Fibroblast of mammary gland (primary cell): ENCODE results near the gene FRMD3.
A peak's percentile ranks its signal among the peaks of the same experiment; 100 is the strongest.

Experiments
- DNase-seq: peaks from one replicate; pipeline ENCODE4 v3.0.0-alpha.2; 2010; ENCODE audit warnings: low read depth
- H3K4me3 ChIP-seq: 2 replicates; pipeline ENCODE4 v1.5.1; 2011; ENCODE audit warnings: low read depth, mild to moderate bottlenecking, low read length, moderate library complexity; ENCODE audit not compliant: control insufficient read depth
- TF ChIP-seq, protein P1 (sequence below): conservative IDR thresholded peaks from 2 replicates; pipeline ENCODE4 v1.5.1; 2011; ENCODE audit warnings: low read depth, low read length, inconsistent platforms; ENCODE audit not compliant: control insufficient read depth, insufficient read depth

Gene FRMD3

GRCh38 chr9:83323148-83323547, 215.1 kb downstream of the FRMD3 start:
- TF ChIP-seq, protein P1, sequence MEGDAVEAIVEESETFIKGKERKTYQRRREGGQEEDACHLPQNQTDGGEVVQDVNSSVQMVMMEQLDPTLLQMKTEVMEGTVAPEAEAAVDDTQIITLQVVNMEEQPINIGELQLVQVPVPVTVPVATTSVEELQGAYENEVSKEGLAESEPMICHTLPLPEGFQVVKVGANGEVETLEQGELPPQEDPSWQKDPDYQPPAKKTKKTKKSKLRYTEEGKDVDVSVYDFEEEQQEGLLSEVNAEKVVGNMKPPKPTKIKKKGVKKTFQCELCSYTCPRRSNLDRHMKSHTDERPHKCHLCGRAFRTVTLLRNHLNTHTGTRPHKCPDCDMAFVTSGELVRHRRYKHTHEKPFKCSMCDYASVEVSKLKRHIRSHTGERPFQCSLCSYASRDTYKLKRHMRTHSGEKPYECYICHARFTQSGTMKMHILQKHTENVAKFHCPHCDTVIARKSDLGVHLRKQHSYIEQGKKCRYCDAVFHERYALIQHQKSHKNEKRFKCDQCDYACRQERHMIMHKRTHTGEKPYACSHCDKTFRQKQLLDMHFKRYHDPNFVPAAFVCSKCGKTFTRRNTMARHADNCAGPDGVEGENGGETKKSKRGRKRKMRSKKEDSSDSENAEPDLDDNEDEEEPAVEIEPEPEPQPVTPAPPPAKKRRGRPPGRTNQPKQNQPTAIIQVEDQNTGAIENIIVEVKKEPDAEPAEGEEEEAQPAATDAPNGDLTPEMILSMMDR, result no peak
- no peak for DNase-seq

DNA sequence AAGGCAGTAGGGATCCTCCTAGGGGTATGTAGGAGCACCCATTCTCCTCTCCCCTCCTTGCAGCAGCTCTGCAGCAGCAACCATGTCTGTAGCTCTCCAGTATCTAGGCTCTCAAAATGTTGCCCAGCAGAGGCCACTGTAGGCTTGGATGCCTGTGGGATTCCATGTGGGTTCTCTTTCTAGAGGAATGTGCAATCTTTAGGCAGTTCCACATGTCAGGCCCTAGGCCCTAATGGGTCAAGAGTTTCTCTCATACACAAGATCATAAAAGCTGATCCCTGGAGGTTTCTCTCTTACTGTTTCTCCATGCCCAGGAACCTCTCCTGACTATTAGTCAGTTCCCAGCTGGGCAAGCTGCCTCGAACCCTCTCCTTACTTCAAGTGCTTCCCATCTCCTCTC, 215.8 kb downstream of the FRMD3 start:
- no peak overlapping the region for H3K4me3 ChIP-seq
- TF ChIP-seq, protein P1, result no peak
- DNase-seq, result peak; percentile 38

More at GRCh38 chr9:83323148-83323547, 215.1 kb downstream of the FRMD3 start:
- H3K4me3 ChIP-seq, result no peak overlapping the region

DNA sequence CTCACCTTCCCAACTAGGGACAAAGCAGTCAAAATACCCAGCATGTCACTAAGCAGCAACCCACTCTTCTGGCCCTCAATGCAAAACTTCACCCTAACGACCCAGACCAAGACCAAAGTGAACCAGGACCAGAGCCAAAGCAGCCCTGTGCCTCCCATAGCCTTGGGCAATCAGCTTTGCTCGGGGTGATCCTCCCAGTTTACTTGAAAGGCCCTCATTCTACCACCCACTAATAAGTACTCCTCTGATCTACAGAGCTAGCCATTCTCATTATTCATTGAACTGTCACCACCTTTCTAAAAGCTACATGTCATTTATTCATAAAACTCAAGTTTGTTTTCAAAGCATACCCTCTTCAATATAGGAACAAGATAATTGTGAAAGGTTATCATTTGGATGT, 221.0 kb downstream of the FRMD3 start:
- TF ChIP-seq, protein P1, result no peak
- no peak overlapping the region for H3K4me3 ChIP-seq
- DNase-seq, result no peak

- no peak for DNase-seq
- no peak overlapping the region for H3K4me3 ChIP-seq
- TF ChIP-seq, protein P1, result no peak
These were observed 222.6 kb downstream of the FRMD3 start for GRCh38 chr9:83315649-83316048.

DNA sequence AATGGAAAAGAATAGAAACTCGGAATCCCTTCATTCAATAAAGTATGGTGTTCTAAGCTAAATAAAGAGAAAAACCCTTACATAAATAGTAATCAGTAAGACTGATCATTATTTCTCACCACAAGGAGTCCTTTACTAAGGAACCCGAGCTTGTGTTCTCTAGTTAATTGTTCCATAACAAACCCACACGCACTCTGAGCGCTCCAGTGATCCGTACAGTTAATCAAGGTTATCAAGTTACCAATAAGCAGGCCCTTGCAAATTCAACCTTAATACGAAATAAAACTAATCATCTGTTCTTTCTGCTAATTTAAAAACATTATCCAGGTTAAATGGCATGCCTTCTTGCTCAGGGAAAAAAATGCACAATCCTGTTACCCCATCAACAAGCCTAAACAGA, 224.4 kb downstream of the FRMD3 start:
- TF ChIP-seq, protein P1, result no peak
- no peak for DNase-seq
- no peak overlapping the region for H3K4me3 ChIP-seq

DNA sequence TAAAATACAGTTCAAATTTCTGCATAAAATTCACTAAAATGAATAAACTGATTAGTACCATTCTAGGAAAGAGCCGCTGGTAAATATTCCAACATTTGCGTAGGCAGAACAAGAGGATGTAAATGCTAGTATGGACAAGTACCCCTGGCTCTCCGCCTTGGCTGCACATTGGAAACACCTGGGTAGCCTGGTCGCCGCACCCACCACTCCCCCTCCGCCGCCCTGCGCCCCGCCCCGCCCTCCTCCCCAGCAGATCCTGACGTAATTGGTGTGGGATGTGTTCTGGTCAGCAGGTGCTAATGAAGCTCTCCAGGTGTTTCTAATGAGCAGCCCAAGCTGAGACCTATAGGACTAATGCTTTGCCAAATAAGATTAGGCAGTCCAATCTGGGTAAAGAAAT, 225.7 kb downstream of the FRMD3 start:
- no peak for DNase-seq
- TF ChIP-seq, protein P1, result no peak

More for the DNA sequence above, 225.7 kb downstream of the FRMD3 start:
- H3K4me3 ChIP-seq, result no peak overlapping the region
